GM12872 (cell line): ENCODE data around the gene TMEM81.

ENCODE experiments used
- CTCF ChIP-seq: IDR thresholded peaks from 3 replicates; pipeline ENCODE4 v1.5.1; 2011; ENCODE audit warnings: low read depth, mild to moderate bottlenecking, low read length, moderate library complexity; ENCODE audit not compliant: insufficient read depth

TMEM81 gene

GRCh38 chr1:205054013-205054412 lies 30.2 kb downstream of the TMEM81 start:
- TF ChIP-seq CTCF, result no peak

- TF ChIP-seq CTCF, result no peak
Observed at GRCh38 chr1:205053296-205053695, 31.0 kb downstream of the TMEM81 start.

GRCh38 chr1:205052690-205053089 lies 31.6 kb downstream of the TMEM81 start:
- no peak for TF ChIP-seq CTCF

GRCh38 chr1:205049479-205049878 lies 34.8 kb downstream of the TMEM81 start:
- no peak for TF ChIP-seq CTCF

- TF ChIP-seq CTCF, result no peak
Observed at GRCh38 chr1:205048382-205048781, 35.9 kb downstream of the TMEM81 start.

GRCh38 chr1:205047764-205048231 lies 36.5 kb downstream of the TMEM81 start:
- no peak for TF ChIP-seq CTCF

- TF ChIP-seq CTCF, result no peak
Observed at GRCh38 chr1:205046870-205047269, 37.4 kb downstream of the TMEM81 start.

- no peak for TF ChIP-seq CTCF
Observed at GRCh38 chr1:205045146-205045545, 39.1 kb downstream of the TMEM81 start.
